ENCODE measurements around the gene ASXL2. TPM values are rescaled to one million over a fixed set of nuclear protein-coding genes. Genes with fewer than 3 reads are reported as not detected.

ASXL2 gene
- total RNA-seq, 1 experiment from 2014 or later: 34.5 TPM

- H3K27ac ChIP-seq: no peak overlapping the region
- CTCF ChIA-PET: no interaction called here
- H3K9me2 ChIP-seq (ENCODE audit: insufficient read depth): no peaks in the 10 kb centered on the region
- H3K9me3 ChIP-seq (ENCODE audit: insufficient read depth, low read depth): no peaks in the 10 kb centered on the region
- POLR2A ChIA-PET (ENCODE audit: unreplicated experiment): no interaction called here
- no TSS peak for BruUV-seq (replicated peaks)
- no peak overlapping the region for H2AFZ ChIP-seq
- no peaks in the 10 kb centered on the region for H3K27me3 ChIP-seq (ENCODE audit: insufficient read depth, low read depth)
- no peak for DNase-seq
- H3K4me1 ChIP-seq (replicated peaks; ENCODE audit: insufficient read depth): peaks cover 26% of the 10 kb centered on the region
- no peak overlapping the region for H3K4me3 ChIP-seq
- H4K20me1 ChIP-seq (ENCODE audit: insufficient read depth): peaks cover under 1% of the 10 kb centered on the region; the same call in 1 of the 2 replicates
- intact Hi-C loops (cut with micrococcal nuclease; ENCODE audit: unreplicated experiment): no loop called here
- TF ChIP-seq CTCF (conservative IDR thresholded peaks at IDR 0.05): no peak
- no peak for TF ChIP-seq EZH2 (IDR thresholded peaks at IDR 0.05; ENCODE audit: low read depth)
- peaks cover 14% of the 10 kb centered on the region for H3K79me2 ChIP-seq (ENCODE audit: low read depth)
- H3F3A ChIP-seq (ENCODE audit: insufficient read depth, low read depth): peaks cover 27% of the 10 kb centered on the region
- H3K4me2 ChIP-seq: no peak overlapping the region
- no peaks in the 10 kb centered on the region for H3K36me3 ChIP-seq (ENCODE audit: low read depth)
Measured at GRCh38 chr2:25881764-25882163, 3.5 kb upstream of the ASXL2 start.

GRCh38 chr2:25879133-25879730 lies 945 bp upstream of the ASXL2 start:
- Histone ChIP-seq H3F3A (ENCODE audit: insufficient read depth, low read depth) (peaks cover 27% of the 10 kb centered on the region), H3K79me2 (ENCODE audit: low read depth) (peaks cover 39% of the 10 kb centered on the region), H3K27ac (peak overlapping the region; percentile 88), H4K20me1 (ENCODE audit: insufficient read depth) (peaks cover 14% of the 10 kb centered on the region), H3K9me2 (ENCODE audit: insufficient read depth) (no peaks in the 10 kb centered on the region), H3K4me2 (peak overlapping the region; percentile 87), H3K27me3 (ENCODE audit: insufficient read depth, low read depth) (no peaks in the 10 kb centered on the region), H3K36me3 (ENCODE audit: low read depth) (no peaks in the 10 kb centered on the region), H3K9me3 (ENCODE audit: insufficient read depth, low read depth) (no peaks in the 10 kb centered on the region), H3K4me1 (replicated peaks; ENCODE audit: insufficient read depth) (peaks cover 29% of the 10 kb centered on the region), H2AFZ (peak overlapping the region; percentile 82), H3K4me3 (peak overlapping the region; percentile 75)
- DNase-seq: peak; percentile 12 to 88
- intact Hi-C loops (cut with micrococcal nuclease; ENCODE audit: unreplicated experiment): no loop called here
- BruUV-seq (replicated peaks): no TSS peak
- TF ChIP-seq EZH2 (IDR thresholded peaks at IDR 0.05; ENCODE audit: low read depth) (no peak), CTCF (conservative IDR thresholded peaks at IDR 0.05) (no peak)
- POLR2A ChIA-PET (ENCODE audit: unreplicated experiment): interaction anchor here (0.5 to 0.7 kb wide), 6 partner anchors 25 to 1837 kb away, joined by 3 to 5 read pairs (median 4); no protein-coding TSS in a partner anchor
- CTCF ChIA-PET: interaction anchor here (0.6 to 1.0 kb wide), 2 partner anchors 43 to 77 kb away, joined by 3 to 4 read pairs; no protein-coding TSS in a partner anchor

GRCh38 chr2:25877431-25878360 lies 591 bp downstream of the ASXL2 start:
- H3K9me3 ChIP-seq (ENCODE audit: insufficient read depth, low read depth): no peaks in the 10 kb centered on the region
- no peaks in the 10 kb centered on the region for H3K9me2 ChIP-seq (ENCODE audit: insufficient read depth)
- peak overlapping the region; percentile 92 for H2AFZ ChIP-seq
- H3K4me1 ChIP-seq (replicated peaks; ENCODE audit: insufficient read depth): peaks cover 29% of the 10 kb centered on the region
- BruUV-seq (replicated peaks): TSS peak; percentile 69
- H3K27me3 ChIP-seq (ENCODE audit: insufficient read depth, low read depth): no peaks in the 10 kb centered on the region
- peaks cover 14% of the 10 kb centered on the region for H4K20me1 ChIP-seq (ENCODE audit: insufficient read depth)
- H3K79me2 ChIP-seq (ENCODE audit: low read depth): peaks cover 54% of the 10 kb centered on the region
- H3K4me3 ChIP-seq: peak overlapping the region; percentile 75
- H3K4me2 ChIP-seq: peak overlapping the region; percentile 84
- CTCF ChIA-PET: interaction anchor here (1.0 kb wide), 1 partner anchor 26 kb away, joined by 3 read pairs; no protein-coding TSS in a partner anchor
- peak; percentile 53 to 68 for DNase-seq
- no peak for TF ChIP-seq CTCF (conservative IDR thresholded peaks at IDR 0.05)
- no peak for TF ChIP-seq EZH2 (IDR thresholded peaks at IDR 0.05; ENCODE audit: low read depth)
- intact Hi-C loops (cut with micrococcal nuclease; ENCODE audit: unreplicated experiment): no loop called here
- peaks cover 27% of the 10 kb centered on the region for H3F3A ChIP-seq (ENCODE audit: insufficient read depth, low read depth)
- peak overlapping the region; percentile 77 for H3K27ac ChIP-seq
- no peaks in the 10 kb centered on the region; the same call in 1 of the 2 replicates for H3K36me3 ChIP-seq (ENCODE audit: low read depth)
- POLR2A ChIA-PET (ENCODE audit: unreplicated experiment): interaction anchor here (0.5 to 0.9 kb wide), 6 partner anchors 26 to 967 kb away, joined by 3 to 28 read pairs (median 10); no protein-coding TSS in a partner anchor

Measured in PC-9 (cell line).